ENCODE data around the gene VCX3B.
"Not testable (repeated sequence)": the region's sequence is repeated elsewhere in the genome, so short reads cannot be mapped to it uniquely, and the experiment has no call there.

The VCX3B gene

DNA sequence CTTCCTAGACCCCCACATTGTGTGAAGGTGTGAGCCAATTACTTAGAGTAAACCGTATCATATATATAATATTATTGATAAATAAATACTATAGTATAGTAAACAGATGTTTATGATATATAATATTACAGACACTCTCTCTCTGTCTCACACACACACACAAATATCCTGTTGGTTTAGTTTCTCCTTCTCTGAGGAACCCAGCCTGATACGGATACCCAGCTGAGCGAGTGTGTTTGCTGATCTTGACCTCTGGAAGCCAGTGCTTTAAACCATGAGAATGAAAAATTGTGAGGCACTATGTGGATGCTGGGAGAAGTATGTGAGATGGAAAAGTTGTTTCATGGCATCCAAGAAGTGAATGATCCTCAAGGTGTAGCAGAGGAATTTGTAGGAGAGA, at the start of gene VCX3B:
VCX3B (plus strand) TSS at position 301 of the 400 bp plus-strand sequence. CDS start 621 bp downstream, outside the sequence.
- not testable (repeated sequence) for DNase-seq (ENCODE audit: extremely low read depth, insufficient read length); H3K36me3 ChIP-seq (ENCODE audit: control insufficient read depth, insufficient read depth, low read length); H3K4me3 ChIP-seq (replicated peaks; ENCODE audit: low read depth, low read length); H3K27me3 ChIP-seq (replicated peaks; ENCODE audit: control insufficient read depth, insufficient read depth, low read length)

- Histone ChIP-seq H3K4me3 (replicated peaks; ENCODE audit: low read depth, low read length) (no peak overlapping the region), H3K36me3 (ENCODE audit: control insufficient read depth, insufficient read depth, low read length) (no peaks in the 10 kb centered on the region), H3K27me3 (replicated peaks; ENCODE audit: control insufficient read depth, insufficient read depth, low read length) (no peaks in the 10 kb centered on the region)
- DNase-seq (ENCODE audit: extremely low read depth, insufficient read length), result no peak
- no peak for TF ChIP-seq CTCF (IDR thresholded peaks at IDR 0.05; ENCODE audit: insufficient read depth, low read length, poor library complexity, severe bottlenecking)
These were observed 46.3 kb upstream of the VCX3B start for GRCh38 chrX:8418301-8418700.

DNA sequence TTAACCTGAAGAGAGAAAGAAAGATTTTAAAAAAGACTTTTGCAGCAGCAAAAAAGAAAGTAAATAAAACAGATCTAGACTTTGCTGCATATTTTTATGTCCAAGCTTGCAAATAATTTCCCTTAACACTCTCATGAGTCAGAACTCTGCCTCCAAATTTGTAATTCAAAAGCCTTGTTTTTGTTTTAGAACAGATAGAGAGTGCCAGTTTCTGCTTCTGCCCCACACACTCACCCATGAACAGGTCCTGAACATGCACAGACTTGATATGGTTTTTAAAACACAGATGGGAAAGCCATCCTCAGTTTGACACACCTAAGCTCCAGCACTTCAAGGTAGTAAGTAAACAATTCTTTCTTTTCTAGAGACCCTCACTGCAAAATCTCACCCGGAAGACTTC, 39.7 kb upstream of the VCX3B start:
- no peak overlapping the region for H3K4me3 ChIP-seq (replicated peaks; ENCODE audit: low read depth, low read length)
- no peaks in the 10 kb centered on the region for H3K27me3 ChIP-seq (replicated peaks; ENCODE audit: control insufficient read depth, insufficient read depth, low read length)
- no peak for DNase-seq (ENCODE audit: extremely low read depth, insufficient read length)
- no peak for TF ChIP-seq CTCF (IDR thresholded peaks at IDR 0.05; ENCODE audit: insufficient read depth, low read length, poor library complexity, severe bottlenecking)
- H3K36me3 ChIP-seq (ENCODE audit: control insufficient read depth, insufficient read depth, low read length), result no peaks in the 10 kb centered on the region

DNA sequence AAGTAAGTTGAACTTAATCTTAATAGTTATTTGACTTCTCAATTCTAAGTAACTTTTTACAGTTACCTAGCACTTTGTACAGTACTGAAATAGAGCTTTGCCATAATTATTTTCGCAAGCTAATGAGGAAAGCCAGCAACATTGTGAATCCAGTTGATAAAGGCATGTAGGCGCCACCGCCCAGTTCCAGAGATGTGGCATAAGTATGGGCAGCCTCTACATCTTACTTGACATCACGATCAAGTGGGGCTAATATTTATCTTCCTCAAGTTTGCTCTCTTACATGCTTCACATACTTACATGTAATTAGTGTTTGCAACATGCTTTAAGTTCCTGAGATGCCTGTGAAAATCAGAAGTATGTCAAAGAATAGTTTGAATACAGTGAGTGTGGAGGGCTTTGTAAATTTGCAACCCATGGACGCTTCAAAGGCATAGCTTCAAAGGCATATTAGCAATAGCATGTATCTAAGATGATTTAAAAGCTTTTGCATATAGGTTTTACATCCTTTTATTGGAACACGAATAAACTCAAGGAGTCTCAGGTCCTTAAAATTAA, 34.9 kb upstream of the VCX3B start:
- no peak overlapping the region for H3K4me3 ChIP-seq (replicated peaks; ENCODE audit: low read depth, low read length)
- no peak for TF ChIP-seq CTCF (IDR thresholded peaks at IDR 0.05; ENCODE audit: insufficient read depth, low read length, poor library complexity, severe bottlenecking)
- no peaks in the 10 kb centered on the region for H3K27me3 ChIP-seq (replicated peaks; ENCODE audit: control insufficient read depth, insufficient read depth, low read length)
- DNase-seq (ENCODE audit: extremely low read depth, insufficient read length), result no peak
- no peaks in the 10 kb centered on the region for H3K36me3 ChIP-seq (ENCODE audit: control insufficient read depth, insufficient read depth, low read length)

- Histone ChIP-seq H3K4me3 (replicated peaks; ENCODE audit: low read depth, low read length) (no peak overlapping the region), H3K27me3 (replicated peaks; ENCODE audit: control insufficient read depth, insufficient read depth, low read length) (no peaks in the 10 kb centered on the region), H3K36me3 (ENCODE audit: control insufficient read depth, insufficient read depth, low read length) (no peaks in the 10 kb centered on the region)
- TF ChIP-seq CTCF (IDR thresholded peaks at IDR 0.05; ENCODE audit: insufficient read depth, low read length, poor library complexity, severe bottlenecking), result no peak
- no peak for DNase-seq (ENCODE audit: extremely low read depth, insufficient read length)
These were observed 34.2 kb upstream of the VCX3B start for GRCh38 chrX:8430444-8430843.

DNA sequence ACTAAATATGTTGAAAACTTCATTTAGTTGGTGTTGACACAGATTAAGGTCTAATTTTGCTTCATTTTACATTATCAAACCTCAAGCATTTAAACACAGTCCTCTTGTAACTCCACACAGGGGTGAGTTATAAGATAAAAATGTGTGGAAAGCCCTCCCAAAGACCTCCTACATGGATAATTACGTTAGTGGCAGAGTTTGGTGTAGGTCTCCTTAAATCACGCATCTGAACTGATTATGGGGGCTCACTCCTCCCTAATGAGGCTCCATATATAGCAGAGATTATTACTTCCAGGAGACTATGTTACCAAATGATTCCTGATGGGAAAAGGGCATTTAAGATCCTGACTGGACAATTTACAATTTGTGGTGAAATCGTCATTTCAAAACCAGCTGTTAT, 32.2 kb upstream of the VCX3B start:
- DNase-seq (ENCODE audit: extremely low read depth, insufficient read length), result no peak
- no peaks in the 10 kb centered on the region for H3K36me3 ChIP-seq (ENCODE audit: control insufficient read depth, insufficient read depth, low read length)
- no peak overlapping the region for H3K4me3 ChIP-seq (replicated peaks; ENCODE audit: low read depth, low read length)
- no peaks in the 10 kb centered on the region for H3K27me3 ChIP-seq (replicated peaks; ENCODE audit: control insufficient read depth, insufficient read depth, low read length)
- no peak for TF ChIP-seq CTCF (IDR thresholded peaks at IDR 0.05; ENCODE audit: insufficient read depth, low read length, poor library complexity, severe bottlenecking)

Data from GM06990 (cell line).